ENCODE data around the gene VPS13D.

The VPS13D gene

DNA sequence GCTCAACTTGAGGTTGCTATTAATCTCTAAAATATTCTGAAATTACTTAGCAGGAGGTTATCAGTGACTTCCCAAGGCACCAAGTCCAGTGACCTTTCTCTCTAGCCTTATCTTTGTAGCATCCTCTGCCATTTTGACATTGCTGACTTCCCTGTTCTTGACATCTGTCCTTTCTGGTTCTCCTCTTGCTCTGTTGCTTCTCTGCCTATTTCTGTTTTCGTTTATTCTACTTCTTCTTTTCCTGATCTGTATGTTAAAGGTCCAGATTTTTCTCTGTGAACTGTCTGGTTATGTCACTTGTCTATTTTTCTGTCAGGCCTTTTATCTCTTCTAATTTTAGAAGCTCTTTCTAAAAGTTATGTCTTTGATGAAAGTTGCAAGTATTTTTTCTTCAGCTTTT, 178.8 kb downstream of the VPS13D start:
- no peak for DNase-seq

DNA sequence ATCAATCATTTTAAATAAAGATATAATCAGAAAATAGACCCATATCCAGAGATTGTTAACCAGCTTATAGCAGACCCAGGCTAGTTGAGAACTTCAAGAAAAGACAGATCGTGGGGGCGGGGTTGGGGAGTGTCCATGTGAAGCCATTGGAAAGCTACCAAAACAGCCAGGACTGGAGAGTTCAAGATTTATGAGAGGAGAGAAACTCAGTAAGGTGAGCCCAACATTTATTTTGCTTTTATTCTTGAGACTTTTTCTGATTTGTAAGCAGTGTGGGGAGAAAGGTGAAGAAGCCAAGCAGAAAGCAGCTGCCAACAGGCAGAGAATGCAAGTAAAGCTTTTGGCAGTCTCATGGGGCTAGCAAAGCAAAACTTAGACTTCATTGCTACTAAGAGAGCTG, 179.9 kb downstream of the VPS13D start:
- no peak for DNase-seq

GRCh38 chr1:12410351-12410750, 180.5 kb downstream of the VPS13D start:
- no peak for DNase-seq

DNA sequence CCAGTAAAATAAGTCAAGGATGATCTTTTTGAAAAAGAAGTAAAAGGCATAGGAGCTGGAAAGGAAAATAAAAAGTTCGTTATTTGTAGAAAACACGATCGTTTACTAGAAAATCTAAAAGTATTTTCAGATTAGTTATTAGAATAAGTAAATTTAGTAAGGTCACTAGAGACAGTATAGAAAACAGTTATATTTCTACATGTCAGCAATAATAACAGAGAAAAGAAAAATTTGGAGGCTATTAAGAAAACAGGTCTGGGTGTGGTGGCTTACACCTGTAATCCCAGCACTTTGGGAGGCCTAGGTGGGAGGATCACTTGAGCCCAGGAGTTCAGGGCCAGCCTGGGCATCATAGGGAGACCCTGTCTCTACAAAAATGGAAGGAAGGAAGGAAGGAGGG, 181.3 kb downstream of the VPS13D start:
- no peak for DNase-seq

DNA sequence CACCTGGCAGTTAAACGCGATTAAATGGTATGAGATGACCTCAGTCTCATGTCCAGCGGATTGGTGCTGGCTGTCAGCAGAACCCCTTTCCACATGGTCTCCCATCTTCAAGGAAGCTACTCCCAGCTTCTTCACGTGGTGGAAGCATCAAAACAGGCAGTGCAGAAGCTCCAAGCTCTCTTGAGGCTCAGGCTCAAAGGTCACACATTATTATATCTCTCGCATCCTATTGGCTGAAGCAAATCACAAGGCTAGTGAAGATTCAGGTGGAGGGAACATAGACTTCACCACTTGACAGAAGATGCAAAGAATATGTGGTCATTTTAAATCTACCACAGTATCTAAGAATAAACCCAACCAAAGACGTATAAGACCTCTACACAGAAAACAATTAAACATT, 181.9 kb downstream of the VPS13D start:
- no peak for DNase-seq

- DNase-seq = no peak
Measured at GRCh38 chr1:12412439-12412838, 182.6 kb downstream of the VPS13D start.

DNA sequence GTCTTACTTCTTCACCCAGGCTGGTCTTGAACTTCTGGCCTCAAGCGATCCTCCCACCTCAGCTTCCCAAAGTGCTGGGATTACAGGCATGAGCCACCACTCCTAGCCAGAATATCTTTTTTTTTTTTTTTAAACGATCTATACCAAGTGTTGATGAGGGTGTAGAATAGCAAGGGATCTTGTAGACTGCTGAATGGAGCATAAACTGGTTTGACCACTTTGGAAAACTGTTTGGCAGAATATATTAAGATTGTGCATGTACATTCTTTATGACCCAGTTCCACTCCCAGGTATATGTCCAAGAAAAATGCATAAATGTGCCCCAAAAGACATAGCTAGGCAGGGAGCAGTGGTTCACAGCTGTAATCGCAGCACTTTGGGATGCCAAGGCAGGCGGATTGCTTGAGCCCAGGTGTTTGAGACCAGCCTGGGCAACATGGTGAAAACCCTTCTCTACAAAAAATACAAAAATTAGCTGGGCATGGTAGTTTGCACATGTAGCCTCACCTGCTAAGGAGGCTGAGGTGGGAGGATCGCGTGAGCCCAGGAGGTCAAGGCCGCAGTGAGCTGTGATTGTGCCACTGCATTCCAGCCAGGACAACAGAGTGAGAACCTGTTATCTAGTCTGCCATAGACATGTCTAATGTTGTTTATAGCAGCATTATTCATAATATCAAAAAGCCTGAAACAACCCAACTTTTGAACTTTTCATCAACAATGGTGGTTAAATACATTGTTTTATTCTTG, 184.0 kb downstream of the VPS13D start:
- DNase-seq = no peak

DNA sequence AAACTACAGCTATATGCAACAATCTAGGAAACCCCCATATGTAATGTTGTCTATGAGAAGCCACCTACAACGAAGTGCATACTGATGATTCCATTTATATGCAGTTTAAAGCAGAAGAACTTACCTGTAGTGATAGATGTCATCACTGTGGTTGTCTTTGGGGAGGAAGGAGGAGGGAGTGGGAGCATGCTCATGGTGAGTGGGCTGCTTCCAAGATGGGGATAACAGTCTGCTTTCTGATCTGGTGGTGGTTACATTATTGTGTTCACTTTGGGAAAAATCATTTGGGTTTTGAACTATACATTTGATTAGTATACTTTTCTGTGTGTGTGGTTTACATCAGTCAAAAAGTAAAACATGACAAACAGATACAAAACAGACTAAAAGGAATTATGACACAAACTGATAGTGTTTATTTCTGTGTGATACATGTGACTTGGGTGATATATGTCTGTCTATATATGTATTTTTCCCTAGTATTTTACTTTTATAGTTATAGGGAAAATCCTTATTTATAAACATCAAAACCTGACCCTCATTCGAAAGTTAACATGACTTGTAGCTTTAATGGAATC, 184.7 kb downstream of the VPS13D start:
- no peak for DNase-seq

DNA sequence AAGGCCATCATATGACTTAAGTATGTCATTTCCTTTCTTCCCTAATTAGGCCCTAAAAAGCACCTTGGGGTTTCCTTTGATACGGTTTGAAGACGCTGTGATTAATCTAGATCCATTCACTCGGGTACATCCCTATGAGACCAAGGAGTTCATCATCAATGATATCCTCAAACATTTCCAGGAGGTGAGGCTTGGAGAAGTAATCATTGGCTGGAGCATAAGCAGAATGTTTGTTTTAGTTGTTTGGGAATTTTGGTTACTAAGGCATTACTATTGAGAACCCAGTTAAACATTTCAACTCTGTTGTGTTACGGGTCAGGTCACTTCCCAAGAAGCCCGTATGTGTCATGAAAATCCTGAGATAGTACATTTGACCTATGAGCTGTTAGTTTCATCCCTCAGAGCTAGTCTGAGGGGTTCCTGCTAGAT, 185.2 kb downstream of the VPS13D start:
- no peak for DNase-seq

- no peak for DNase-seq
Measured at GRCh38 chr1:12416101-12416500, 186.3 kb downstream of the VPS13D start.

DNA sequence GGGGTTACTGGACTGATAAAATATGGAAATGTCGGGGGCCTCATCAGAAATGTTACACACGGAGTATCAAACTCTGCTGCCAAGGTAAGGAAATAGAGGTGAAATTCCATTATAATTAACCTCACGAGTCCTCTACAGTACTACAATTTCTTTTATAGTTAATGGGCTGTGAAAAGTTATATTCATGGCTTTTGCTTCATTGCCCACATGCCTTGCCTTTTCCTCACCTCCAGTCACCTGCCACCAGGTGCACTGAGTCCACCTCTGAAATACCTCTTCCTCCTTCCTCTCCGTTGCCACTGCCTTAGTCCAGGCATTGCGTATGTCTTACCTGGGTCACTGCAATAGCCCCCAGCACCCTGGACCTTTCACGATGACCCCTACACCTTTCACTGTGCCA, 186.9 kb downstream of the VPS13D start:
- DNase-seq = no peak

GRCh38 chr1:12417389-12417788, 187.6 kb downstream of the VPS13D start:
- DNase-seq = no peak

GRCh38 chr1:12420171-12420570, 190.3 kb downstream of the VPS13D start:
- no peak for DNase-seq

- DNase-seq = no peak
Measured at GRCh38 chr1:12422488-12422887, 192.7 kb downstream of the VPS13D start.

GRCh38 chr1:12424087-12424529, 194.3 kb downstream of the VPS13D start:
- DNase-seq = no peak

- no peak for DNase-seq
Measured at GRCh38 chr1:12424793-12425192, 195.0 kb downstream of the VPS13D start.

- DNase-seq = no peak
Measured at GRCh38 chr1:12426030-12426429, 196.2 kb downstream of the VPS13D start.

DNA sequence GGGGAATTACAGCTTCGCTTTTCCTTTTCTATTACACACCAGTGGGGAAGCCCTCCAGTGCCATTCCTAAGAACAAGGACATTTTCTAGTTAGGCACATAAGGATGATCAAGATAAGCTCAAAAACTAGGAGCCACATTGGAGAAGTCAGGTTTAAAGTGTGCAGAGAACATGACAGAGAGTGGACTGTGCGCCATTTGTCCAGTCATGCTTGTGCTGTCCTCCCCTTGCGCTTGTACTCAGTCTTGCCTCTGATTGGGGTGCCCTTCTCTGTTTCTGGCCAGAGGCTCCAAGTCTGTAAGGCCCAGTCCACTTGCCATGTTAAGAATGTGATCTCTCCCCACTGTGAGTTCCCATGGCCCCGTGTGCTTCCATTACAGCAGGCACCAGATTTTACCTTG, 198.5 kb downstream of the VPS13D start:
- no peak for DNase-seq

GRCh38 chr1:12430525-12430924, 200.7 kb downstream of the VPS13D start:
- DNase-seq = no peak

GRCh38 chr1:12432897-12433296, 203.1 kb downstream of the VPS13D start:
- no peak for DNase-seq

DNA sequence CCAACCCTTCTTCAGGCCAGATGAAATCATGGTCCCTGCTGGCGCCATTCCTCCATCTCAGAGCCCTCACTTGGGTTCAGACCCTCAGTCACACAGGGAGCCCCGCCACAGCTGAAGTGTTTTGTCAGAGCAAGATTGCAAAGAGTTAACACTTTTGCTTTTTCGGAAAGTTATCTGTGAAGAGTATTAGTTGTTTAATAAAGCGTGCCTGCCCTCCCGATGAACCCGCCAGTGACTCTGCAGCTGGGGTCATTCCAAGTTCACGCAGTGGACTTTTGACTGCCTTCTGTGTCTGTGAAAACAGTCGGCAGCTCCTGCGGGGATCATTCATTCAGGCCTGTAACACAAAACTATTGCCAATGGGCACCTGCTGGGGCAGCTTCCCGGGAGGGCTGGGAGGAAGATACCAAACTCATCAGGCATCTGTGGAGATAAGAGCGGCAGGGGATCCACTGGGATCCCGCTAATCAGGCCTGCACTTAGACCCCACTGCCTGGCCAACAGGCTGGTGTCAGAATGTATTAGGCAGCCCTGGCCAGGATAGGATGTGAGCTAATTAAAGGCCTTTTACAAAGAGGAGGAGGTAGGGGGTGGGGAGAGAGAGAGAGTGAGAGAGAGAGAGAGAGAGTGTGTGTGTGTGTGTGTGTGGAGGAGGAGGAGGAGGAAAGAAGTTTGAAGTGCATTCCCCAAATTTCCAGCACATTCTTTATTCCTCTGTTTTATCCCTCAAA, 203.7 kb downstream of the VPS13D start:
- no peak for DNase-seq

GRCh38 chr1:12434174-12434573, 204.3 kb downstream of the VPS13D start:
- peak; percentile 69 to 71 for DNase-seq

DNA sequence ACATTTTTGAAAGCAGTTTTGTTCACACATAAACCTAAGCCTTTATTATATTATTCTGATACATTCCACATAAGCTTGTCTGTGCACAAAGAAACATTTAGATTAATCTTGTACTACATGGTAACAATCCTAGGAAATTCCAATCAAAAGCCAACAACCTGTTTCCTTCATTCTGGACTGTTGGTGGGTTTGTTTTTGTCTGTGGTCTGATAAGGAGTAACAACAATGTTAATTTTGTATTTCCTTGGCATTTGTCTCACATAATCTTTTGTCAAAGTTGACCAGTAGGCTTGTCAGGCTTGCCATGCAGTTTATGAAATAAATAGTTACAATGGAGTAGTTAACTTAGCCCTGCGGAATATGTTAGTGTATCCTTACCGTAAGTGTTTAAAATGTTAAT, 204.9 kb downstream of the VPS13D start:
- no peak for DNase-seq

All from stimulated activated CD4-positive, alpha-beta T cell treated with anti-CD3 and anti-CD28 coated beads, Interleukin-2, amount 100 ng/mL, for 24 hours (primary cell).